ENCODE results near the gene TP53TG5. TPM values are rescaled to one million over a fixed set of nuclear protein-coding genes. Genes with fewer than 3 reads are reported as not detected.
"Not testable (repeated sequence)": the region's sequence is repeated elsewhere in the genome, so short reads cannot be mapped to it uniquely, and the experiment has no call there.

TP53TG5 gene
- total RNA-seq, 1 experiment from 2014 or later, result not detected

GRCh38 chr20:45352729-45353128, 25.4 kb downstream of the TP53TG5 start:
- DNase-seq (ENCODE audit: low read depth, low spot score) (no peak), ATAC-seq (no peak)
- Histone ChIP-seq H3K27ac (ENCODE audit: low read length) (no peak overlapping the region), H3K4me1 (ENCODE audit: control insufficient read depth, insufficient read depth, low read length) (peaks cover 5% of the 10 kb centered on the region; the same call in 1 of the 2 replicates), H3K9me3 (ENCODE audit: control insufficient read depth, insufficient read depth, low read depth, low read length) (no peaks in the 10 kb centered on the region), H3K4me3 (ENCODE audit: low read depth in 2 of 2, low read length in 2 of 2) (no peak overlapping the region), H3K27me3 (ENCODE audit: control insufficient read depth, insufficient read depth, low read length) (no peaks in the 10 kb centered on the region), H3K36me3 (ENCODE audit: control insufficient read depth, insufficient read depth, low read length) (no peaks in the 10 kb centered on the region)
- ChIA-PET CTCF (no interaction called here), POLR2A (no interaction called here)
- in situ Hi-C loops (cut with HindIII; ENCODE audit: low pct_unique_long_range_greater_than_20kb, low sequenced_read_pairs), result no loop called here
- no peak for TF ChIP-seq REST (IDR thresholded peaks at IDR 0.05; ENCODE audit: insufficient read depth in 1 of 2, low read depth in 2 of 2, low read length in 1 of 2)
- no peak for TF ChIP-seq CTCF (IDR thresholded peaks at IDR 0.05)
- TF ChIP-seq TCF7L2 (IDR thresholded peaks at IDR 0.05; ENCODE audit: low read depth, low read length), result no peak
- no peak for TF ChIP-seq SIN3A (IDR thresholded peaks at IDR 0.05; ENCODE audit: borderline replicate concordance, insufficient read depth, low read depth, low read length)
- TF ChIP-seq POLR2AphosphoS5 (IDR thresholded peaks at IDR 0.05; ENCODE audit: low read depth, low read length), result no peak
- intact Hi-C loops (cut with micrococcal nuclease; ENCODE audit: unreplicated experiment), result no loop called here
- no TSS peak for BruUV-seq (replicated peaks)

DNA sequence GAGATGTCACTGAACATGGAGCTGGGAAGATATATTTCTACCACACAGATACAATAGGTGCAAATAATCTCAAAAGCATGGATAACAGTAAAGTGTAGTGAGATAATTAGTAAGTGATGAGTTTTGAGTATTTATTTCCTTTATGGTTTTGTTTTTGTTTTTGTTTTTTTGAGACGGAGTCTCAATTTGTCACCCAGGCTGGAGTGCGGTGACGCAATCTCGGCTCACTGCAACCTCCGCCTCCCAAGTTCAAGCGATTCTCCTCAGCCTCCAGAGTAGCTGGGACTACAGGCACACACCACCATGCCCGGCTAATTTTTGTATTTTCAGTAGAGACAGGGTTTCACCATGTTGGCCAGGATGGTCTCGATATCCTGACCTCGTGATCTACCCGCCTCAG, 27.3 kb downstream of the TP53TG5 start:
- H3K4me3 ChIP-seq (ENCODE audit: low read depth in 2 of 2, low read length in 2 of 2); intact Hi-C loops (cut with micrococcal nuclease; ENCODE audit: unreplicated experiment); H3K9me3 ChIP-seq (ENCODE audit: control insufficient read depth, insufficient read depth, low read depth, low read length); H3K27ac ChIP-seq (ENCODE audit: low read length); DNase-seq (ENCODE audit: low read depth, low spot score); CTCF ChIA-PET; H3K27me3 ChIP-seq (ENCODE audit: control insufficient read depth, insufficient read depth, low read length); BruUV-seq (replicated peaks); H3K36me3 ChIP-seq (ENCODE audit: control insufficient read depth, insufficient read depth, low read length); in situ Hi-C loops (cut with HindIII; ENCODE audit: low pct_unique_long_range_greater_than_20kb, low sequenced_read_pairs); ATAC-seq; POLR2A ChIA-PET: not testable (repeated sequence)
- H3K4me1 ChIP-seq (ENCODE audit: control insufficient read depth, insufficient read depth, low read length), result peaks cover 18% of the 10 kb centered on the region

DNA sequence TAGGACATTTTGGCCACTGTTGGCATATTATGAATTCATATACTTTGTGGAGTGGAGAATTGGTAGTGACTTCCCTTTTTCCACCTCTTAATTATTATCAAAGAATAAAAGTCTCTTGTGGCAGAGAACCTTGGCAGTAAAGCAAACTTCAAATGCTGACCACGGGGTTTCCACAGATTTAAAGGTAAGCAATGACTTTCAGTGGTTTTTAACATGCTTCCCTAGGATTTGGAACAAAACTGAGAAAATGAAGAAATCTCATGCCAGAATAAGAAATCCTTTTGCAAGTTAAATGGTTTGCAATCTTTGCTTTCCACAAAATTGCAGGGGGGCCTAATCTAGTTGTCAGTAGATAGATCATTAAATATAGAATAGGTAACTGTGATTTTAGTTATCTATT, 27.9 kb downstream of the TP53TG5 start:
- ATAC-seq, result no peak
- H3K9me3 ChIP-seq (ENCODE audit: control insufficient read depth, insufficient read depth, low read depth, low read length), result no peaks in the 10 kb centered on the region
- DNase-seq (ENCODE audit: low read depth, low spot score), result no peak
- H3K4me3 ChIP-seq (ENCODE audit: low read depth in 2 of 2, low read length in 2 of 2), result no peak overlapping the region
- CTCF ChIA-PET, result no interaction called here
- intact Hi-C loops (cut with micrococcal nuclease; ENCODE audit: unreplicated experiment), result no loop called here
- TF ChIP-seq CTCF (IDR thresholded peaks at IDR 0.05), result no peak
- no peak for TF ChIP-seq REST (IDR thresholded peaks at IDR 0.05; ENCODE audit: insufficient read depth in 1 of 2, low read depth in 2 of 2, low read length in 1 of 2)
- TF ChIP-seq TCF7L2 (IDR thresholded peaks at IDR 0.05; ENCODE audit: low read depth, low read length), result no peak
- TF ChIP-seq POLR2AphosphoS5 (IDR thresholded peaks at IDR 0.05; ENCODE audit: low read depth, low read length), result no peak
- TF ChIP-seq SIN3A (IDR thresholded peaks at IDR 0.05; ENCODE audit: borderline replicate concordance, insufficient read depth, low read depth, low read length), result no peak
- BruUV-seq (replicated peaks), result no TSS peak
- H3K36me3 ChIP-seq (ENCODE audit: control insufficient read depth, insufficient read depth, low read length), result no peaks in the 10 kb centered on the region
- in situ Hi-C loops (cut with HindIII; ENCODE audit: low pct_unique_long_range_greater_than_20kb, low sequenced_read_pairs), result no loop called here
- no peak overlapping the region for H3K27ac ChIP-seq (ENCODE audit: low read length)
- peaks cover 24% of the 10 kb centered on the region for H3K4me1 ChIP-seq (ENCODE audit: control insufficient read depth, insufficient read depth, low read length)
- no peaks in the 10 kb centered on the region for H3K27me3 ChIP-seq (ENCODE audit: control insufficient read depth, insufficient read depth, low read length)
- POLR2A ChIA-PET, result interaction anchor here (0.7 kb wide), 1 partner anchor 69 kb away, joined by 3 read pairs; no protein-coding TSS in a partner anchor

Measured in Panc1 (cell line).